HCT116 (cell line): ENCODE measurements around the gene SDK2. TPM values are rescaled to one million over a fixed set of nuclear protein-coding genes. Genes with fewer than 3 reads are reported as not detected.

Experiments used
- ATAC-seq: fragments of 200-7000 bp; cut with Tn5 transposase; 2 replicates; pipeline ENCODE4 v1.9.1; 2020; ENCODE audit warnings: mild to moderate bottlenecking, moderate library complexity
- BruUV-seq: library from RNA; stranded (reverse); fragments of 400-500 nt; replicated peaks from 2 replicates; lab custom pipeline; 2021; lab: Mats Ljungman, UMichigan
- CTCF ChIA-PET: fragments of 300-600 bp; sonication (Branson Sonifier 250); formaldehyde crosslinking; loops from one replicate; lab custom pipeline; 2021; ENCODE audit warnings: antibody characterized with exemption; lab: Charles Lee
- POLR2A ChIA-PET: fragments of 300-600, 350-600 bp; sonication (Branson Sonifier 250); formaldehyde crosslinking; loops from one replicate; lab custom pipeline; 2021; ENCODE audit warnings: antibody characterized with exemption; lab: Charles Lee
- RAD21 ChIA-PET, 2 experiments: fragments of 300-600 bp; sonication (Branson Sonifier 250); formaldehyde crosslinking; loops; one replicate each; lab custom pipeline; 2023; ENCODE audit warnings: low total read pairs in 2 of 2; ENCODE audit not compliant: uncharacterized antibody in 2 of 2, unreplicated experiment in 2 of 2, low non-redundant PET in 1 of 2; lab: Charles Lee
- DNase-seq: peaks from one replicate; pipeline ENCODE4 v3.0.0-alpha.2; 2010; ENCODE audit warnings: low read depth, low spot score
- H2AFZ ChIP-seq: fragments of 200-600 bp; shearing (Covaris generic), sonication (generic); 2 replicates; pipeline ENCODE4 v1.6.1; 2017; ENCODE audit warnings: low read depth, mixed run types, mixed read lengths, antibody characterized with exemption, low read length; ENCODE audit not compliant: poor library complexity, severe bottlenecking
- H3K27ac ChIP-seq: 2 replicates; pipeline ENCODE4 v1.5.1; 2012; ENCODE audit warnings: low read depth, low read length
- H3K27me3 ChIP-seq: fragments of 200-600 bp; sonication (generic); 2 replicates; pipeline ENCODE4 v1.6.1; 2016; ENCODE audit warnings: mixed run types, low read length, mixed read lengths; ENCODE audit not compliant: insufficient read depth
- H3K36me3 ChIP-seq, 2 experiments: fragments of 200-500 bp in 1 of 2; fragments of 200-600 bp in 1 of 2; sonication (Bioruptor generic) in 1 of 2; sonication (generic) in 1 of 2; 2 replicates each; pipeline versions ENCODE4 v1.5.1 to v1.6.1; 2014 to 2016; ENCODE audit warnings: low read length in 2 of 2, inconsistent platforms in 1 of 2, mixed read lengths in 1 of 2, mixed run types in 1 of 2; ENCODE audit not compliant: insufficient read depth in 2 of 2, control insufficient read depth in 1 of 2
- H3K4me1 ChIP-seq, 2 experiments: fragments of 200-600 bp in 1 of 2; sonication (generic) in 1 of 2; 2 replicates each; pipeline versions ENCODE4 v1.5.1 to v1.6.1; 2012 to 2017; ENCODE audit warnings: low read length in 2 of 2, inconsistent platforms in 1 of 2, mild to moderate bottlenecking in 1 of 2, mixed read lengths in 1 of 2, mixed run types in 1 of 2, moderate library complexity in 1 of 2; ENCODE audit not compliant: insufficient read depth in 2 of 2, control insufficient read depth in 1 of 2
- H3K4me2 ChIP-seq: fragments of 200-600 bp; sonication (generic); 2 replicates; pipeline ENCODE4 v1.6.1; 2017; ENCODE audit warnings: mixed run types, low read length, mixed read lengths
- H3K4me3 ChIP-seq, 2 experiments: fragments of 200-600 bp in 1 of 2; sonication (generic) in 1 of 2; replicated peaks in 1 of 2; 2 replicates each; pipeline ENCODE4 v1.5.1; 2011 to 2016; ENCODE audit warnings: low read length in 2 of 2, control low read depth in 1 of 2, low read depth in 1 of 2, mild to moderate bottlenecking in 1 of 2, mixed read lengths in 1 of 2, mixed run types in 1 of 2
- H3K79me2 ChIP-seq: fragments of 200-600 bp; sonication (generic); 2 replicates; pipeline ENCODE4 v1.6.1; 2017; ENCODE audit warnings: mild to moderate bottlenecking, mixed run types, low read length, moderate library complexity, mixed read lengths; ENCODE audit not compliant: insufficient read depth
- H3K9ac ChIP-seq: fragments of 200-600 bp; sonication (generic); 2 replicates; pipeline ENCODE4 v1.6.1; 2016; ENCODE audit warnings: low read length, mixed read lengths
- H3K9me2 ChIP-seq: fragments of 200-600 bp; sonication (generic), shearing (Covaris generic); 2 replicates; pipeline ENCODE4 v1.6.1; 2017; ENCODE audit warnings: mixed run types, mild to moderate bottlenecking, moderate library complexity; ENCODE audit not compliant: insufficient read depth
- H3K9me3 ChIP-seq, 2 experiments: fragments of 200-500 bp in 1 of 2; fragments of 200-600 bp in 1 of 2; sonication (Bioruptor generic) in 1 of 2; sonication (generic) in 1 of 2; 2 replicates each; pipeline ENCODE4 v1.6.1; 2014 to 2017; ENCODE audit warnings: low read length in 2 of 2, mixed read lengths in 2 of 2, inconsistent platforms in 1 of 2, low read depth in 1 of 2, mild to moderate bottlenecking in 1 of 2, mixed run types in 1 of 2, moderate library complexity in 1 of 2; ENCODE audit not compliant: control insufficient read depth in 1 of 2, insufficient read depth in 1 of 2
- H4K20me1 ChIP-seq: fragments of 200-600 bp; sonication (generic), shearing (Covaris generic); 2 replicates; pipeline ENCODE4 v1.6.1; 2017; ENCODE audit warnings: mixed run types, mild to moderate bottlenecking, moderate library complexity; ENCODE audit not compliant: insufficient read depth
- ATF3 ChIP-seq: IDR thresholded peaks from 2 replicates; pipeline ENCODE4 v1.6.1; 2012
- CBX3 ChIP-seq: IDR thresholded peaks from 2 replicates; pipeline ENCODE4 v1.6.1; 2012; ENCODE audit warnings: low read depth
- CEBPB ChIP-seq: IDR thresholded peaks from 2 replicates; pipeline ENCODE4 v1.6.1; 2012; ENCODE audit warnings: low read depth
- EGR1 ChIP-seq: IDR thresholded peaks from 2 replicates; pipeline ENCODE4 v1.6.1; 2012; ENCODE audit warnings: low read depth
- ELF1 ChIP-seq: IDR thresholded peaks from 2 replicates; pipeline ENCODE4 v1.6.1; 2012; ENCODE audit warnings: low read depth, borderline replicate concordance
- EZH2 ChIP-seq: fragments of 200-600 bp; sonication (generic); IDR thresholded peaks from 2 replicates; pipeline ENCODE4 v1.6.1; 2017; ENCODE audit warnings: antibody characterized with exemption, mixed run types
- EZH2phosphoT487 ChIP-seq: fragments of 200-600 bp; IDR thresholded peaks from 2 replicates; pipeline ENCODE4 v1.6.1; 2018; ENCODE audit warnings: antibody characterized with exemption, borderline replicate concordance
- FOSL1 ChIP-seq: IDR thresholded peaks from 2 replicates; pipeline ENCODE4 v1.6.1; 2012; ENCODE audit warnings: low read depth
- JUND ChIP-seq: IDR thresholded peaks from 2 replicates; pipeline ENCODE4 v1.6.1; 2012
- MAX ChIP-seq: IDR thresholded peaks from 2 replicates; pipeline ENCODE4 v1.6.1; 2012
- RAD21 ChIP-seq: IDR thresholded peaks from 2 replicates; pipeline ENCODE4 v1.6.1; 2012; ENCODE audit warnings: low read depth, mild to moderate bottlenecking
- REST ChIP-seq: IDR thresholded peaks from 2 replicates; pipeline ENCODE4 v1.6.1; 2012; ENCODE audit warnings: low read depth
- SIN3A ChIP-seq: IDR thresholded peaks from 2 replicates; pipeline ENCODE4 v1.6.1; 2012; ENCODE audit warnings: low read depth
- SRF ChIP-seq: IDR thresholded peaks from 2 replicates; pipeline ENCODE4 v1.6.1; 2012; ENCODE audit warnings: low read depth
- TCF7L2 ChIP-seq: IDR thresholded peaks from 2 replicates; pipeline ENCODE4 v1.7.0; 2011; ENCODE audit warnings: borderline replicate concordance, inconsistent platforms; ENCODE audit not compliant: insufficient read depth, insufficient read length; ENCODE audit errors: extremely low read depth
- ZBTB33 ChIP-seq: IDR thresholded peaks from 2 replicates; pipeline ENCODE4 v1.6.1; 2011; ENCODE audit warnings: mild to moderate bottlenecking, low read length, moderate library complexity; ENCODE audit not compliant: insufficient replicate concordance; ENCODE audit errors: extremely low read depth
- ZFX ChIP-seq: fragments of 450-650 bp; IDR thresholded peaks from 2 replicates; pipeline ENCODE4 v1.6.1; 2017
- ZNF274 ChIP-seq: fragments of 200-500 bp; sonication (Bioruptor generic); IDR thresholded peaks from 2 replicates; pipeline ENCODE4 v1.6.1; 2014; ENCODE audit warnings: mild to moderate bottlenecking, low read depth, low read length, inconsistent platforms
- intact Hi-C: fragments of 100-400 bp; cut with micrococcal nuclease; formaldehyde crosslinking; loops from 2 replicates; pipeline ENCODE4 v1.10.0; 2022
- total RNA-seq: library from RNA; stranded (reverse); gene quantifications from one replicate; pipeline ENCODE4 v1.2.1, GENCODE V29; 2021; ENCODE audit not compliant: unreplicated experiment

Gene SDK2
- total RNA-seq, 1 experiment from 2014 or later = 0.10 TPM

GRCh38 chr17:73559532-73559931 lies 84.7 kb downstream of the SDK2 start (continued):
- TF ChIP-seq EZH2 = no peak
- no peak for TF ChIP-seq SIN3A
- TF ChIP-seq EZH2phosphoT487 = no peak
- no peak for TF ChIP-seq ZNF274
- no peak for TF ChIP-seq MAX
- TF ChIP-seq TCF7L2 = no peak
- no peak for TF ChIP-seq REST
- TF ChIP-seq FOSL1 = no peak
- no peak for TF ChIP-seq ELF1

GRCh38 chr17:73555199-73555960 lies 88.9 kb downstream of the SDK2 start:
- no peak overlapping the region for H2AFZ ChIP-seq
- BruUV-seq = no TSS peak
- H3K9ac ChIP-seq = no peak overlapping the region
- H3K27me3 ChIP-seq = peaks cover 24% of the 10 kb centered on the region
- H3K4me1 ChIP-seq = no peaks in the 10 kb centered on the region
- DNase-seq (no peak), ATAC-seq (no peak)
- no peak overlapping the region for H3K4me3 ChIP-seq
- intact Hi-C loops = no loop called here
- H3K79me2 ChIP-seq = no peaks in the 10 kb centered on the region
- H3K9me3 ChIP-seq = no peaks in the 10 kb centered on the region
- H3K36me3 ChIP-seq = no peaks in the 10 kb centered on the region
- RAD21 ChIA-PET = no interaction called here
- CTCF ChIA-PET = no interaction called here
- no peaks in the 10 kb centered on the region for H3K9me2 ChIP-seq
- no peak overlapping the region for H3K4me2 ChIP-seq
- POLR2A ChIA-PET = no interaction called here
- H3K27ac ChIP-seq = no peak overlapping the region
- TF ChIP-seq SIN3A (no peak), RAD21 (no peak), FOSL1 (no peak), JUND (no peak), SRF (no peak), ZBTB33 (no peak), EZH2phosphoT487 (no peak), ZNF274 (no peak), CBX3 (no peak), TCF7L2 (no peak), ZFX (no peak), CEBPB (no peak), EGR1 (no peak), MAX (no peak), ATF3 (no peak), ELF1 (no peak)
- H4K20me1 ChIP-seq = no peaks in the 10 kb centered on the region
